ENCODE data around the gene ZHX3.

- TF ChIP-seq ZFX (IDR thresholded peaks at IDR 0.05; ENCODE audit: borderline replicate concordance) (no peak), CTCF (IDR thresholded peaks at IDR 0.05) (no peak)
Observed at GRCh38 chr20:41214202-41214601, 103.3 kb downstream of the ZHX3 start.

Data from 22Rv1 (cell line).